Gastrocnemius medialis (tissue), 4 donors: ENCODE results near the gene COL6A2.

Experiments used
- CTCF ChIP-seq, 5 experiments: fragments of 450-650 bp in 3 of 5; fragments of 200-600 bp in 2 of 5; sonication (generic) in 2 of 5; IDR thresholded peaks in 4 of 5; conservative IDR thresholded peaks in 1 of 5; 1 replicate in 4 of 5; 2 replicates in 1 of 5; pipeline ENCODE4 v1.5.1; 2016 to 2019; ENCODE audit warnings: antibody characterized with exemption in 5 of 5, mild to moderate bottlenecking in 3 of 5, moderate library complexity in 3 of 5
- POLR2A ChIP-seq, 2 donors: fragments of 450-650 bp; IDR thresholded peaks; one replicate each; pipeline ENCODE4 v1.6.1; 2017; ENCODE audit warnings: antibody characterized with exemption in 2 of 2, mild to moderate bottlenecking in 2 of 2, moderate library complexity in 2 of 2

GRCh38 chr21:46178961-46179360 is 81.0 kb downstream of the COL6A2 start:
- no peak for TF ChIP-seq POLR2A (IDR thresholded peaks at IDR 0.05)
- no peak for TF ChIP-seq CTCF (IDR thresholded peaks at IDR 0.05 in 4 of 5, conservative IDR thresholded peaks at IDR 0.05 in 1 of 5)
